ENCODE results near the gene AIFM1. TPM values are rescaled to one million over a fixed set of nuclear protein-coding genes. Genes with fewer than 3 reads are reported as not detected.

AIFM1 gene
- total RNA-seq, 1 donor from 2014 or later = 27.7 TPM

DNA sequence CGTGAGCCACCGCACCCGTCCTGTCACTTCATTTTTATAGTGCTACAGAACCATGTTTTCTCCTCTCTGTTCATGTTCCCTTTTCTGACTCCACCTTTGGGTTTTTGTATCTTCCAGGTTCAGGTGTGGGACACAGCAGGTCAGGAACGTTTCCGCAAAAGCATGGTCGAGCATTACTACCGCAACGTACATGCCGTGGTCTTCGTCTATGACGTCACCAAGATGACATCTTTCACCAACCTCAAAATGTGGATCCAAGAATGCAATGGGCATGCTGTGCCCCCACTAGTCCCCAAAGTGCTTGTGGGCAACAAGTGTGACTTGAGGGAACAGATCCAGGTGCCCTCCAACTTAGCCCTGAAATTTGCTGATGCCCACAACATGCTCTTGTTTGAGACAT, 18.5 kb upstream of the AIFM1 start:
- Mint-ChIP-seq H3K9me3 (ENCODE audit: unreplicated experiment) (no peaks in the 10 kb centered on the region), H3K27me3 (ENCODE audit: unreplicated experiment) (no peaks in the 10 kb centered on the region), H3K27ac (ENCODE audit: unreplicated experiment) (no peak overlapping the region), H3K4me3 (ENCODE audit: unreplicated experiment) (no peak overlapping the region), H3K4me1 (ENCODE audit: unreplicated experiment) (peaks cover 6% of the 10 kb centered on the region), H3K36me3 (ENCODE audit: unreplicated experiment) (no peaks in the 10 kb centered on the region)
- no peak for DNase-seq (ENCODE audit: extremely low spot score, unreplicated experiment)
- TF ChIP-seq, protein P1, sequence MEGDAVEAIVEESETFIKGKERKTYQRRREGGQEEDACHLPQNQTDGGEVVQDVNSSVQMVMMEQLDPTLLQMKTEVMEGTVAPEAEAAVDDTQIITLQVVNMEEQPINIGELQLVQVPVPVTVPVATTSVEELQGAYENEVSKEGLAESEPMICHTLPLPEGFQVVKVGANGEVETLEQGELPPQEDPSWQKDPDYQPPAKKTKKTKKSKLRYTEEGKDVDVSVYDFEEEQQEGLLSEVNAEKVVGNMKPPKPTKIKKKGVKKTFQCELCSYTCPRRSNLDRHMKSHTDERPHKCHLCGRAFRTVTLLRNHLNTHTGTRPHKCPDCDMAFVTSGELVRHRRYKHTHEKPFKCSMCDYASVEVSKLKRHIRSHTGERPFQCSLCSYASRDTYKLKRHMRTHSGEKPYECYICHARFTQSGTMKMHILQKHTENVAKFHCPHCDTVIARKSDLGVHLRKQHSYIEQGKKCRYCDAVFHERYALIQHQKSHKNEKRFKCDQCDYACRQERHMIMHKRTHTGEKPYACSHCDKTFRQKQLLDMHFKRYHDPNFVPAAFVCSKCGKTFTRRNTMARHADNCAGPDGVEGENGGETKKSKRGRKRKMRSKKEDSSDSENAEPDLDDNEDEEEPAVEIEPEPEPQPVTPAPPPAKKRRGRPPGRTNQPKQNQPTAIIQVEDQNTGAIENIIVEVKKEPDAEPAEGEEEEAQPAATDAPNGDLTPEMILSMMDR (IDR thresholded peaks at IDR 0.05) = no peak

DNA sequence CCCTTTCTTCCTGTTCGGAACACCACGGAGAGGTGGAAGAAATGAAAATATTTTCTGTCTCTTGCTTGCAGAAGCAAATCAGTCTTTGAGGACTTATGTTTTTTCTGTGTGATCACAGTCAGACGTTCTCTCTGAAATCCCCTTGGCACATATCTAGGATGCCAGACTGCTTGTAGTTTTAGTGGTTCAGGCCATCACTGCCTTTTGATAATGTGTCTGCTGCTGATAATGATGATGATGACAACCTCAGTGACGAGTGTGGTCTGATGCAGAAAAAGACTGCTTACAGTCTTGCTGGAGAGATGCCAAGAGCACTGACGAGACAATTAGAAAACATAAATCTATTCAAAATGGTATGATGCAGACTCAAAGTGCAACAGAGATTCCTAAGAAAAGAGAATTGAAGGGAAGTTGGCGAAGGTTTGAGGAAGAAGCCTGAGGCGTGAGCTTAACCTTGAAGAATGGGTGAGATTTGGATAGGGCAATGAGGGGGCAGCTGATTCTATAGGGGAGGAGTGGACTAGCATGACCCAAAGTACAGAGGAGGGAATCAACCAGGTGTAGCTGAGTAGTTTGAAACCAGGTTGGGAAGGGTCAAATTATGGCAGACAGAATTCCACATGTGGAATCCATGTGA, 14.1 kb upstream of the AIFM1 start:
- Mint-ChIP-seq H3K27ac (ENCODE audit: unreplicated experiment) (no peak overlapping the region), H3K9me3 (ENCODE audit: unreplicated experiment) (peaks cover 6% of the 10 kb centered on the region), H3K36me3 (ENCODE audit: unreplicated experiment) (no peaks in the 10 kb centered on the region), H3K4me1 (ENCODE audit: unreplicated experiment) (peaks cover 7% of the 10 kb centered on the region), H3K27me3 (ENCODE audit: unreplicated experiment) (no peaks in the 10 kb centered on the region), H3K4me3 (ENCODE audit: unreplicated experiment) (no peak overlapping the region)
- TF ChIP-seq, protein P1 (IDR thresholded peaks at IDR 0.05) = no peak
- DNase-seq (ENCODE audit: extremely low spot score, unreplicated experiment) = no peak

DNA sequence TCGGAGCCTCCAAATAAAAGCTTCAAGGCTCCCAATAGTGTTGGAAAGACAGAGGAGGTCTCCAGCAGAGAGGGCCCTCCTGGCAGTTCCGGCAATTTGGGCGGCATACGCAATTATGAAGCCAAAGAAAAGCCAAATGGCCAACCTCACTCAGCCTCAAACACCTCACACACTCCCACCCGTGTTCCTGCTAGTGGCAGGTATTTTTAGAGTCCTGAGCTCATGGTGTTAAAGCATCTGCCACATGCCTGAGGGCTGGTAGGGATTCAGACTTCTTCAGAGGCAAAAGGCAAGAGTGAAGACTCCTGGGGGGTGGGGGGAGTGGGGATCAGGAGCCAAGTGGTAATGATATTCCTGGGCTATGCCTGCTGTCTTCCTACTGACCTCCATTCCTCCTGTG, 13.5 kb upstream of the AIFM1 start:
- no peak overlapping the region for H3K27ac Mint-ChIP-seq (ENCODE audit: unreplicated experiment)
- TF ChIP-seq, protein P1 (IDR thresholded peaks at IDR 0.05) = no peak
- H3K27me3 Mint-ChIP-seq (ENCODE audit: unreplicated experiment) = no peaks in the 10 kb centered on the region
- peak; percentile 53 for DNase-seq (ENCODE audit: extremely low spot score, unreplicated experiment)
- H3K36me3 Mint-ChIP-seq (ENCODE audit: unreplicated experiment) = no peaks in the 10 kb centered on the region
- H3K4me1 Mint-ChIP-seq (ENCODE audit: unreplicated experiment) = peaks cover 12% of the 10 kb centered on the region
- H3K4me3 Mint-ChIP-seq (ENCODE audit: unreplicated experiment) = no peak overlapping the region
- H3K9me3 Mint-ChIP-seq (ENCODE audit: unreplicated experiment) = peaks cover 6% of the 10 kb centered on the region

DNA sequence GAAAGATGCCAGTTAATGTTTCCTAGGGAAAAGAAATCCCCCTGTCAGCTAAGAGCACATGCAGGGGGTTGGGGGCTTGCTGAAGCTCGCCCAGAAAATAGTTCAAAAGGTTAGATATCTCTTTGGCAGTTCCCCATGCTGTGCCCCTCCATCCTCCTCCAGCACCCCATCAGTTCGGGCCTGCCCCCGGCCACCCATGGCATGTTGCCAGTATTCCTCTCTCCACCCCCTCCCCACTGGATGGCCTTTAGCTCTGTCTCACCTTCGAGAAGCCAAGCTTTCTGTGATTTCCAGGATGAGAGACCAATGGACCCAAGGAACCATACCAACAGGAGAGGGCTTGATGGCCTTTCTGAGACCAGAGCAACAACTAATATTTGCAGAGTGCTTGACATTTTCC, 11.3 kb upstream of the AIFM1 start:
- Mint-ChIP-seq H3K36me3 (ENCODE audit: unreplicated experiment) (no peaks in the 10 kb centered on the region), H3K4me1 (ENCODE audit: unreplicated experiment) (peaks cover 32% of the 10 kb centered on the region), H3K27ac (ENCODE audit: unreplicated experiment) (no peak overlapping the region), H3K27me3 (ENCODE audit: unreplicated experiment) (no peaks in the 10 kb centered on the region), H3K4me3 (ENCODE audit: unreplicated experiment) (no peak overlapping the region), H3K9me3 (ENCODE audit: unreplicated experiment) (peaks cover 6% of the 10 kb centered on the region)
- TF ChIP-seq, protein P1 (IDR thresholded peaks at IDR 0.05) = no peak
- peak; percentile 77 for DNase-seq (ENCODE audit: extremely low spot score, unreplicated experiment)

DNA sequence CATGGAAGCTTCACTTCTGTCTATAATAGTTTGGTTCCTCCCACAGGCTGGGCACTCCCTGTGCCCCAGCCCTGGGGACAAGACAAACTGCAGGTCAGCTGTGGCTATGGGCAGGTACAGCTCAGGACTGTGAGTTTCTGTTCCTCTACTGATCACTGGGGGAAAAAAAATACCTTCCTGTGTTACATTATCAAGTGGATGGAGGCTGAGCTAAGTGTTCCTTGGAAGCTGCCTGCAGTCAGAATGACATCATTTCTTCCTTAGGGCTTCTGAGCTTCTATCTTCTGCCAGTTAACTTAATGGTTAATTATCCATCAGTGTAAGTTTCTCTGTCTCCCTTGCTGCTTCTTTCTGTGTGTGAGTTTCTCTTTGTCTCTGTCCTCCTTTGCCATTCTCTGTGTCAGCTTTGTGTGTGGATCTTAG, 10.7 kb upstream of the AIFM1 start:
- Mint-ChIP-seq H3K27ac (ENCODE audit: unreplicated experiment) (no peak overlapping the region), H3K4me3 (ENCODE audit: unreplicated experiment) (no peak overlapping the region), H3K36me3 (ENCODE audit: unreplicated experiment) (no peaks in the 10 kb centered on the region), H3K9me3 (ENCODE audit: unreplicated experiment) (peaks cover 6% of the 10 kb centered on the region), H3K4me1 (ENCODE audit: unreplicated experiment) (peaks cover 32% of the 10 kb centered on the region), H3K27me3 (ENCODE audit: unreplicated experiment) (no peaks in the 10 kb centered on the region)
- no peak for DNase-seq (ENCODE audit: extremely low spot score, unreplicated experiment)
- TF ChIP-seq, protein P1 (IDR thresholded peaks at IDR 0.05) = no peak

Measured in osteocyte (in vitro differentiated cells).